Spleen (tissue), 7 donors: ENCODE data around the gene CSNK1A1.

Source experiments
- CTCF ChIP-seq, 11 experiments: fragments of 200-600 bp in 7 of 11; fragments of 450-650 bp in 4 of 11; sonication (generic) in 4 of 11; IDR thresholded peaks in 8 of 11; conservative IDR thresholded peaks in 3 of 11; 1 replicate in 7 of 11; 2 replicates in 4 of 11; pipeline versions ENCODE4 v1.4.0 to v1.8.0; 2016 to 2021; ENCODE audit warnings: antibody characterized with exemption in 11 of 11, inconsistent platforms in 4 of 11, mild to moderate bottlenecking in 1 of 11
- POLR2AphosphoS5 ChIP-seq, 3 donors: sonication (generic); formaldehyde crosslinking; IDR thresholded peaks; one replicate each; pipeline ENCODE4 v1.5.1; 2017; ENCODE audit warnings: antibody characterized with exemption in 3 of 3
- donor health status: DM: no; HTN: no; CAD: no; lungs with moderate emphysema.
- donor health status: DM: no; HTN: no; CAD: no.
- donor health status: DM: no; HTN: no; CAD: no.

GRCh38 chr5:149447373-149448367 lies 103.6 kb downstream of the CSNK1A1 start:
- TF ChIP-seq CTCF (IDR thresholded peaks at IDR 0.05 in 8 of 11, conservative IDR thresholded peaks at IDR 0.05 in 3 of 11) (no peak), POLR2AphosphoS5 (IDR thresholded peaks at IDR 0.05) (no peak)
